Upper lobe of right lung (tissue), 1 donor: ENCODE measurements around the gene SMAD1. TPM values are rescaled to one million over a fixed set of nuclear protein-coding genes. Genes with fewer than 3 reads are reported as not detected.

ENCODE experiments used
- ATAC-seq: fragments of 200-7000 bp; cut with Tn5 transposase; one replicate; pipeline ENCODE4 v1.9.1; 2020; ENCODE audit warnings: mild to moderate bottlenecking, moderate library complexity
- DNase-seq: peaks from one replicate; pipeline ENCODE4 v3.0.0-alpha.2; 2020
- H3K27ac ChIP-seq: fragments of 200-600 bp; one replicate; pipeline ENCODE4 v1.8.0; 2022
- H3K27me3 ChIP-seq: fragments of 200-600 bp; one replicate; pipeline ENCODE4 v1.8.0; 2022; ENCODE audit warnings: mild to moderate bottlenecking
- H3K36me3 ChIP-seq: fragments of 200-600 bp; one replicate; pipeline ENCODE4 v1.8.0; 2022
- H3K4me1 ChIP-seq: fragments of 200-600 bp; one replicate; pipeline ENCODE4 v1.8.0; 2022
- H3K4me3 ChIP-seq: fragments of 200-600 bp; one replicate; pipeline ENCODE4 v1.8.0; 2022; ENCODE audit warnings: mild to moderate bottlenecking
- H3K9me3 ChIP-seq: fragments of 200-600 bp; one replicate; pipeline ENCODE4 v1.8.0; 2022
- intact Hi-C: fragments of 100-400 bp; cut with DNase I; formaldehyde crosslinking; loops from one replicate; pipeline ENCODE4 v1.11.0; 2022
- total RNA-seq: library from RNA; stranded (reverse); fragmentation: NEBNext Ultra II Directional; extraction: Animal tissue kit (Norgen Biotek cat#: 25700); gene quantifications from one replicate; pipeline ENCODE4 v1.2.1, GENCODE V29; 2021
- TF ChIP-seq, protein P1 (sequence below): fragments of 200-600 bp; IDR thresholded peaks from one replicate; pipeline ENCODE4 v1.8.0; 2022; ENCODE audit warnings: antibody characterized with exemption
- donor health status: DM: no; HTN: yes; CAD: no; lungs with severe emphysema.

The SMAD1 gene
- total RNA-seq, 1 donor from 2014 or later, result 23.9 TPM

DNA sequence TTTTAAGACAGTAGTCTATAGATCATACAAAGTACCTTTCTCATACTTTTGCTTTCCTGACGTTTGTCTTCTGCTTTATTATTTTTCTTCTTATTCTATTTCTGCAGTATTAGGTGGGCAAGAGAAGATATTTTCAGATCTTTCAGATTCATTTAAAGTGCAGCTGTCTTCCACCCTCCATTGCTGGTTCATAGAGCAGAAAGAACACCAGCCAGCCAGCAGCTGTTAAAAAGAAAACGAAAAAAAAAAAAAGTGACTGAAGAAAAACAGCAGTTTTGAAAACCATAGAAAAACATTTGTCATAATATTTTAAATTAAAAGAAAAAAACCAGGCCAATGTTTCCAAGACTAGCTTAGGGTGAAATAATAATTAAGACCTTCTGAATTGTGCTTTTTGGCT is 42.9 kb downstream of the SMAD1 start:
- H3K9me3 ChIP-seq, result no peaks in the 10 kb centered on the region
- TF ChIP-seq, protein P1, sequence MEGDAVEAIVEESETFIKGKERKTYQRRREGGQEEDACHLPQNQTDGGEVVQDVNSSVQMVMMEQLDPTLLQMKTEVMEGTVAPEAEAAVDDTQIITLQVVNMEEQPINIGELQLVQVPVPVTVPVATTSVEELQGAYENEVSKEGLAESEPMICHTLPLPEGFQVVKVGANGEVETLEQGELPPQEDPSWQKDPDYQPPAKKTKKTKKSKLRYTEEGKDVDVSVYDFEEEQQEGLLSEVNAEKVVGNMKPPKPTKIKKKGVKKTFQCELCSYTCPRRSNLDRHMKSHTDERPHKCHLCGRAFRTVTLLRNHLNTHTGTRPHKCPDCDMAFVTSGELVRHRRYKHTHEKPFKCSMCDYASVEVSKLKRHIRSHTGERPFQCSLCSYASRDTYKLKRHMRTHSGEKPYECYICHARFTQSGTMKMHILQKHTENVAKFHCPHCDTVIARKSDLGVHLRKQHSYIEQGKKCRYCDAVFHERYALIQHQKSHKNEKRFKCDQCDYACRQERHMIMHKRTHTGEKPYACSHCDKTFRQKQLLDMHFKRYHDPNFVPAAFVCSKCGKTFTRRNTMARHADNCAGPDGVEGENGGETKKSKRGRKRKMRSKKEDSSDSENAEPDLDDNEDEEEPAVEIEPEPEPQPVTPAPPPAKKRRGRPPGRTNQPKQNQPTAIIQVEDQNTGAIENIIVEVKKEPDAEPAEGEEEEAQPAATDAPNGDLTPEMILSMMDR, result no peak
- H3K27ac ChIP-seq, result no peak overlapping the region
- ATAC-seq (no peak), DNase-seq (no peak)
- intact Hi-C loops, result no loop called here
- H3K4me1 ChIP-seq, result no peaks in the 10 kb centered on the region
- H3K4me3 ChIP-seq, result no peak overlapping the region
- no peaks in the 10 kb centered on the region for H3K36me3 ChIP-seq
- H3K27me3 ChIP-seq, result no peaks in the 10 kb centered on the region

DNA sequence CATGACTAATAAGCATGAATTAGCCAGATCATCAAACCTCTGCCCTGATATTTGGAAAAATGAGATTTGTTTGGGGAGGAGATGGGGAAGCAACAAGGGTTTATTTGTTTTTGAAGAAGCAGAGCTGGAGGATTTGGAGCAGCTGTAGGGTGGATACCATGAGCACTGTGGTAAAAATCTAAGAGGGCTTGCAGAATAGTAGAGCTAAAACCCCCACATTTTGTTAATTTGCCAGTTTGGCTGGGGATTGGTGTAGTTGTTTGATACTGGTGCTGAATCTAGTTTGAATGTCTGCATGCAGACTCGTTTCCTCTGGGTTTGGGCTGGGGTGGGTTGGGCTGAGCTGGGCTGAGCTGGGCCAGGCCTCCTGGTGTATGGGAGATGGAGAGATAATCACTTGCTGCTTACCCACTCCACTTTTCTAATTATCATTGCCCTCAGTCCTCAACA is 43.7 kb downstream of the SMAD1 start:
- Histone ChIP-seq H3K27me3 (no peaks in the 10 kb centered on the region), H3K36me3 (no peaks in the 10 kb centered on the region), H3K4me1 (no peaks in the 10 kb centered on the region), H3K27ac (no peak overlapping the region), H3K4me3 (no peak overlapping the region), H3K9me3 (no peaks in the 10 kb centered on the region)
- no peak for ATAC-seq
- TF ChIP-seq, protein P1, result no peak
- intact Hi-C loops, result no loop called here
- DNase-seq, result no peak

DNA sequence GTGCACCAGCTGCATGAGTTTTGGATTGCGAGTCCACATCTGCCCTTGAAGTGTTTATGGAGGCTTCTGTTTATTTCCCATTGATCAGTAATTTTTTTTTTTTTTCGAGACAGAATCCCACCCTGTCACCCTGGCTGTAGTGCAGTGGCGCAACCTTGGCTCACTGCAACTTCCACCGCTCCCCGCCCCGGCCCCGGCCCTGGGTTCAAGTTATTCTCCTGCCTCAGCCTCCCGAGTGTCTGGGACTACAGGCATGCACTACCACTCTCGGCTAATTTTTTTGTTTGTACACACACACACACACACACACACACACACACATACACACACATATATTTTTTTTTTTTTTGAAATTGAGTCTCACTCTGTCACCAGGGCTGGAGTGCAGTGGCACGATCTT is 46.1 kb downstream of the SMAD1 start:
- no peak overlapping the region for H3K4me3 ChIP-seq
- H3K27ac ChIP-seq, result no peak overlapping the region
- H3K4me1 ChIP-seq, result no peaks in the 10 kb centered on the region
- H3K36me3 ChIP-seq, result no peaks in the 10 kb centered on the region
- ATAC-seq, result no peak
- DNase-seq, result no peak
- no peaks in the 10 kb centered on the region for H3K27me3 ChIP-seq
- TF ChIP-seq, protein P1, result no peak
- intact Hi-C loops, result no loop called here
- no peaks in the 10 kb centered on the region for H3K9me3 ChIP-seq

DNA sequence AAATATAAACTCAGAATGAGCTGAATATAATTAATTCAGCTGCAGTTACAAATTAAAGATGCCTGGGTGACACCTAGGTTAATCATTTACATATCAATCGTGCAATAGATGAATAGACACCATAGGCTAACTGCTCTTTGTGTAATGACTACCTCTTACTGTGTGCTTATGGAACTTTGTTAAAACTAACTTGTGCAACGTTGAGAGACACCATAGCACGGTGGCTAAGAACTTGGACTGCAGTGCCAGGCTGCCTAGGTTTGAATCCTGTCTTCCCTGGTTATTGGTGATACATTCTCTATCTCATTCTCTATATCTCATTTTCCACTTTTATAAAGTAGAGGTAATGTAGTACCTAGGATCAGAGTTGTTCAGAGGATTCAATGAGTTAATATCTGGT is 46.9 kb downstream of the SMAD1 start:
- TF ChIP-seq, protein P1, result no peak
- DNase-seq (no peak), ATAC-seq (no peak)
- Histone ChIP-seq H3K9me3 (no peaks in the 10 kb centered on the region), H3K4me1 (no peaks in the 10 kb centered on the region), H3K27ac (no peak overlapping the region), H3K36me3 (no peaks in the 10 kb centered on the region), H3K27me3 (no peaks in the 10 kb centered on the region), H3K4me3 (no peak overlapping the region)
- intact Hi-C loops, result no loop called here

DNA sequence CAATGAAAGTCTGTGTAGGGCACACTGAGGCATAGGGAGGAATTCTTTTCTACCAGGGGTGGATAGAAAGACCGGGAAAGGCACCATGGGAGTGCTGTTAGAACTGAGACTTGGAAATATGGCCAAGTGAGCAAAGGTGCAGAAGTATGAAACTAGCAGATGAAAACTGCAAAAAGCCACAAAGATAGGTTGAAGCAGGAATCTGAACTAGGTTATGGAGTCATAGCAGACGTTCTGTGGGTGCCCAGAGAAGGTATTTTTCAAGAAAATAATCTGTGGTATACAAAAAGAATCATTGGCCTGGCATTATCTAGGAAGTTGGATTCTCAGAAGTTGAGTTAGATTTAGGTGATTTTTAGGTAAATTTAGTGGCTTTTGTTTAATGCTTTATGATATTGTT is 48.5 kb downstream of the SMAD1 start:
- TF ChIP-seq, protein P1, result no peak
- no peak for DNase-seq
- no peaks in the 10 kb centered on the region for H3K4me1 ChIP-seq

DNA sequence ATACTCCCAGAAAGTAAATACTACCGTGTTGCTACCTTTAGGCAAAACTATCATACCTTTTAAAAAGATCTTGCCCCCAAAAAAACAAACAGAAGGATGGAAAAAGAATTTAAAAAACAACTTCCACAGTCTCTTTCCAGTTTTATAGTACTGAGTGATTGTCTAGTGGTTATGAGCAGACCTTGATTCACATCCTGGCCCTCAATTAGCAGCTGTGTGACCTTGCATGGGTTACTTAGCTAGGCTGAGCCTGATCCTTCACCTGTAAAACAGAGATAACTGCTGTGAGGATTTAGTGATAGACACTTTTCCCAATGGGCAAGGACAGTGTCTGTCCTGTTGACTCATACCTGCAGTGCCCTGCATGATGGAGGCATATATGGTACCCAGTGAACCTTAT is 49.0 kb downstream of the SMAD1 start:
- intact Hi-C loops, result no loop called here
- Histone ChIP-seq H3K4me1 (no peaks in the 10 kb centered on the region), H3K4me3 (no peak overlapping the region), H3K27ac (no peak overlapping the region), H3K36me3 (no peaks in the 10 kb centered on the region), H3K9me3 (no peaks in the 10 kb centered on the region), H3K27me3 (no peaks in the 10 kb centered on the region)
- ATAC-seq (no peak), DNase-seq (no peak)
- TF ChIP-seq, protein P1, result no peak

More for the DNA sequence above, 48.5 kb downstream of the SMAD1 start:
- H3K4me3 ChIP-seq, result no peak overlapping the region
- ATAC-seq, result no peak
- H3K27ac ChIP-seq, result no peak overlapping the region
- H3K36me3 ChIP-seq, result no peaks in the 10 kb centered on the region
- H3K27me3 ChIP-seq, result no peaks in the 10 kb centered on the region
- no peaks in the 10 kb centered on the region for H3K9me3 ChIP-seq
- intact Hi-C loops, result no loop called here
